T1000 (cell line): Measurements from ENCODE around the gene FXYD1.
"Not testable (repeated sequence)": the region's sequence is repeated elsewhere in the genome, so short reads cannot be mapped to it uniquely, and the experiment has no call there.

Experiments
- DNase-seq: peaks from one replicate; lab custom pipeline; 2025; ENCODE audit warnings: mixed read lengths; lab: John Stamatoyannopoulos, UW

FXYD1 gene

DNA sequence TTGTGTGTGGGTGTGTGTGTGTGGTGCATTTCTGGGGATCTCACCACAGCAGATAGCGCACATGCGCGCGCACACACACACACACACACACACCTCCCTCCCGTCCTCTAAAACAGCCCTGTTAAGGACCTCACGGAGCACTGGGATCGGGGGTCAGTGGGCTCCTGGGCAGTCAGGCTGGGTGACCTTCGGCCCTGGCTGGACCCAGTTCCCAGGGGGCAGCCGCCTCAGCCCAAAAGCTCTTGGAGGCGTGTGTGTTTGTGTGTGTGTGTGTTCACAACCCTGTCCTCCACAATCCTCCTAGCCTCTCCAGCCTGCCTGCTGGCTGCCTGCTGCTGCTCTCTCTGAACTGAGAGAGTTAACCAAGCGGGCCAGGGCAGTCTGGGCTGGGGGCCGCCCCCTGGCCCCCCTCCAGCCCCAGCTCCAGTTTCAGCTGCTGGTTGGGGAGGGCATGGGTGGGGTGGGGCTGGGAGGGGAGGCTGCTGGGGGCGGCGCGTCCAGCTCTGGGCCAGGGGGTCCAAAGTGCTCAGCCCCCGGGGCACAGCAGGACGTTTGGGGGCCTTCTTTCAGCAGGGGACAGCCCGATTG lies at the start of gene FXYD1:
Gene FXYD1 (plus strand): TSS at position 520 of the 588 bp plus-strand sequence. CDS start 1,256 bp downstream, outside the sequence.
- DNase-seq, result no peak

DNA sequence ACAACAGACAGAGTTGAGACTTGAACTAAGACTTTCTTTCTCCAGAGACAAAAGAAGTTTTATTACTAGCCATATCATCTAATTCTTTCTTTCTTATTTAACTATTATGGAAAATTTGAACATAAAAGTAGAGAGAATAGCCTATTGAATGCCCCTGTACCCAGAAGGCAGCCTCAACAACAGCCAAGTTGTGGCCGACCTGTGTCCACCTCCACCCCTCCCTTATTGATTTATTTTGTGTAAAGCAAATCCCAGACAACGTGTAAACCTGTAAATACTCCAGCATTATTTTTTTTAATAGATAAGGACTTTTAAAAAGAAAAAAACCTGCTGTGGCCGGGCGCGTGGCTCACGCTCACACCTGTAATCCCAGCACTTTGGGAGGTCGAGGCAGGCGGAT lies 49.1 kb upstream of the FXYD1 start:
- DNase-seq, result no peak

DNA sequence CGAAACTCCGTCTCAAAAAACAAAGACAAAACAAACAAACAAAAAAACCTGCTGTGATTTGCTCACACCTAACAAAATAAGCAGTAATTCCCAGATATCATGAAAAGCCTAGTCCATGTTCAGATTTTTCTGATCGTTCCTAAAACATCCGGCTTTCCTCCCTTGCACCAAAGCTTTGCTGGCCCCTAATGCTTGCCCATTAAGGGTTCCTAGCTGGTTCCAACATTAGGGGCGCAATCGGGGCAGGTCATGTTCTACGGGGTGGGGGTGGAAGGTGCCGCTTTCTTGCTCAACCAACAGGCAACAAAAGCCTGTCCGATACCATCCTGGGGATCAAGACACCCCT lies 48.5 kb upstream of the FXYD1 start:
- DNase-seq, result no peak

DNA sequence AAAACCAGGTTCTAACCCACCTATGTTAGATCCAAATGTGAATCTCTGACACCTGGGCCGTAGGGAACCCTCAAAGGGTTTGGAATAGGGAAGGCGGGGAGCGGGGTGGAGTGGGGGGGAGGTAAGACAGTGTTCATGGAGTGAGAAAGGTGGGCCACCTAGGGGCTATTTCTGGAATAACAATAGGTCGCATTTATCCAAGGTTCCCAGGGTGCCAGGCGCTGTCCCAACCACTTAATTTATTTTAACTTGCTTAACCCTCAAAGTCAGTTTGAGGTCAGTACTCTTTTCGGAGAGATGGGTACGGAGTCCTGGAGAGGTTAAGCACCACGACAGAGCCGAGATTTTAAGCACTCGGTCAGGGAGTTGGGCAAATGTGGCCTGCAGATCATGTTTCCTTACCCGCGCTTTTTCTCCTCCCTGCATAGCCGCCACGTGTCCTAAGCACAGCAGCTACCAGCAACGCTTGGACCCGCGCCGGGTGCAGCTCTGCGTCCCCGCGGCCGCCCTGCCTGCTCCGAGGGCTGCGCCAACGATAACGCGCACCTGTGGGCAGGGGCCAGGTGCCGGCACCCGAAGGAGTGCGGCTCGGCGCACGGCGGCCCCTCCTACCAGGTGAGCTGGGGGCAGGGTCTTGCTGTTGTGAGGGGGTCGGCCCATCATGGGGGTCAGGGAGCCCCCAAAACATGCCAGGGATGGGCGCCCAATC lies 48.0 kb upstream of the FXYD1 start:
- DNase-seq, result no peak

DNA sequence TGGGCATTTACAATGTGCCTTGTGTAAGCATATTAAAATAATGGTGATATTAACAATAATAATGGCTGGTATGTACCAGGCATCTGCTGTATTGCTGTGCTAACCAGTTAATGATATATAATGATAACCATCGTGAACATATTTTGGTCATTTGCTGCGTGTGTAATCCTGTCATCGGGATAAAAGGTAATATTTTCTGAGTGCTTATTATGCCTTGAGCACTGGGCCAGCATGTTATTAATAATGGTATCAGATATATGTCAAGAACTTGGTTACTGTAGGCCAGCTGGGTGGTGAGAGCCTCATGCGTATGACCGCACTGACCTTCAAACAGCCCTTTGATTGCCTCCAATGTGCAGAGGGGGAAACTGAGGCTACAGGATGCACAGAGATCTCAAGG lies 45.2 kb upstream of the FXYD1 start:
- DNase-seq, result no peak

DNA sequence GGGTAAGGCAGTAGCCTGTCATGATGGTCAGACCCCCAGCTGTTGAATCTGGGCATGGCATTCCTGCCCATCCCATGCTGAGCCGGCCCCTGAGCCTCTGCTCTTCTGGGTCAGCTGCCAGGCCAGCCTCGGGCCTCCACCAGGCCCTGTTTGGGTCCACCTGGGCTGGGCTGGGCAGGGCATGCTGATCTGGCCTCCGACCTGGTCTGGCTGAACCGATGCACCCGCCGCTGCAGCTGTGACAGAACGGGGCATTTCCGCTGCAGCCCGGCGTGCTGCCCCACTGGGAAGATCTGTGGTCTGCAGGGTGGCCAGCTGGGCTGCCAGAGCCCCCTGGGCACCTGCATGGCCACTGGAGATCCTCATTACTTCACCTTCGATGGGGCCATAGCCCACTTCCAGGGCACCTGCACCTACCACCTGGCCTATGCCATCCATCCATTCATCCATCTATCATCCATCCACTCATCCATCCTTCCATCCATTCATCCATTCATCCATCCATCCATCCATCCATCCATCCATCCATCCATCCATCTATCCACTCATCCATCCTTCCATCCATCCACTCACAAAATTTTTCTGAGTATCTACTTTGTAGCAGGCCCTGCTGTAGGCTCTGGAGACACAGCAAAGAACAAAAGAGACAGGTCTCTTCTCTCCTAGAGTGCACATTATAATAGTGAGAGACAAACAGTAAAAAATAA lies 44.5 kb upstream of the FXYD1 start:
- DNase-seq, result no peak

DNA sequence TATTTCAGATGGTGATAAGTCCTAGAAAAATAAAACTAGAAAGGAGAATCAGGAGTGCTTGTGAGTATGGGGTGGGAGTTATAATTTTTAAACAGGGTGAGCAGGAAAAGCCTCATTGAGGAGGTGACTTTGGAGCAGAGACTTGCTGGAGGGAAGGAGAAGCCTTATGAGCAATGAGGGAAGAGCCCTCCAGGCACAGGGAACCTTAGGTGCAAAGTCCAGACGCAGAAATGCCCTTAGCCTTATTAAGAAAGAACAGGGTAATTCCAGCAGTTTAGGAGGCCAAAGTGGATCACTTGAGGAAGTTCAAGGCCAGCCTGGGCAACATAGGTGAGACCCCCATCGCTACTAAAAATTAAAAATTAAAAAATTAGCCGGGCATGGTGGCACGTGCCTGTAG lies 44.0 kb upstream of the FXYD1 start:
- no peak for DNase-seq

DNA sequence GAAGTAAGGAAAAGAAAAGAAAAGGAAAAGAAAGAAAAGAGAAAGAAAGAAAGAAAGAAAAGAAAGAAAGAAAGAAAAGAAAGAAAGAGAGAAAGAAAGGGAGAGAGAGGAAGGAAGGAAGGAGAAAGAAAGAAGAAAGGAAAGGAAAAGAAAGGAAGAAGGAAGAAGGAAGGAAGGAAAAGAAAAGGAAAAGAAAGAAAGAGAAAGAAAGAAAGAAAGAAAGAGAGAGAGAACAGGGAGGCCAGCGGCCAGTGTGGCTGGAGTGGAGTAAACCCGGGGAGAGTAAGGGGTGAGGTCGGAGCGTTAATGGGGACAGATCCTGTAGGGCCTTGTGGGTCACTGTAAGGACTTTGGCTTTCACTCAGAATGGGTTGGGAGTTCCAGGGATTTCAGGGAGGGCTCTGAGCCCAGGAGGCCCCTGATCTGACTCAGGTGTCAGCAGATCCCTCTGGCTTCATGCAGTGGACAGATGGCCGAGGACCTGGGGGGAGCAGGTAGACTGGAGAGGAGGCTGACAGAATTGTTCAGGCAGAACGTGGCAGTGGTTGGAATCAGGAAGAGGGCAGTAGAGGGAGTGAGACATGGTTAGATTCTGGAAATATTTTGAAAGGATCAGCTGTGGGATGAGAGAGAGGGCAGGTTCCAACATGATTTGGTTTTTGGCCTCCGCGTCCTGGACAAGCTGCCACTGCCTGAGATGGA lies 42.8 kb upstream of the FXYD1 start:
- DNase-seq, result no peak

DNA sequence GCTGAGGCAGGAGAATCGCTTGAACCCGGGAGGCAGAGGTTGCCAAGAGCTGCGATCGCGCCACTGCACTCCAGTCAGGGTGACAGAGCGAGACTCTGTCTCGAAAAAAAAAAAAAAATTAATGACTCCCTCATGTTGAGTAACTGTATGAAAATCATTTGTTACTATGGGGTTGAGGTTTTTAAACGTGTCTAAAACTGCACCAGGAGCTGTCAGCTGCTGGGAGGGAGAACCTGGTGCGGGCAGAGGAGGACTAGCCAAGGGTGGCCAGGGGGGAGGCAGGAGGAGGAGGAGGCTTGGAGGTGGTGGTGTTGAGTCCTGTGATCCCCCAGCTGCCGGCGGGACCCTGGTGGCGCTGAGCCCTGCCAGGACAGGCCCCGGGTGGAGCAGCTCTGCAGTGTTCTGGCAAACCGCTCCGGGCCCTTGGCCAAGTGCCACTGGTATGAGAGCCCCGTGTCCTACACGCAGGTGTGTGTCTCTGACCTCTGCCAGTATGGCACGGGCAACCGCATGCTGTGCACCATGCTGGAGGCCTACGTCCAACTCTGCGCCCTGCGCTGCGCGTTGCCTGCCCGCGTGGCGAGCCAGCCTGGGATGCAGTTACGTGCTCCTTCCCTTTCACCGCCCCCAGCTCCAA lies 40.1 kb upstream of the FXYD1 start:
- no peak for DNase-seq

DNA sequence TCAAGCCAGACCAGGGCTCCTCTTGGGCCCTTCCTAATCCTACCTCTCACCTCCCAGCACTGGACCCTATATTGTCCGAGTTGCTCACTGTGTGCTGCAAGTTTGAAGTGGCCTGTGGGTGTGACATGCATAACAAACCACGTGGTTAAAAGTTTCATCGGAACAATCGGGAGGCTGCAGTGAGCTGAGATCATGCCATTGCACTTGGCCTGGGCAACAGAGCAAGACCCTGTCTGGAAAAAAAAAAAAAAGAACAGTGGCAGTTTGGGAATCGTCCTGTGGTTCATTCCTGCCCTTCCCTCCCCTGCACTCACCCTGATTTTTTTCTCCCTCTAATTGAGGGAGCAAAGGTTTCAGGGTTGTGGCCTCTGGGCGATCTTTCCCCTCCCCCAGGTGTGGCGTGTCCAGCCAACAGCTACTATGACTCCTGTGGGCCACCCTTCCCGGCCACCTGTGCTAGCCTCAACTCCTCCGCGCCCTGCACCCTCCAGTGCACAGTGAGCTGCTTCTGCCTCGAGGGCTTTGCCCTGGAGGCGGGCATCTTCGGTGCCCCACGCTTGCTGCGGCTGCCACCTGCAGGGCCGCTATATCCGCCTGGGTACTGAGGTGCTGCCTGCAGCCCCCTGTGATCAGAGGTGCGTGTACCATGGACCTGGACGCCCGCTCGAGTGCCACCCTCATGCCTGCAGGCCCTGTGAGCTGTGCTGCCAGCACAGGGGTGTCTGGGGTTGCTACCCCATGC lies 39.3 kb upstream of the FXYD1 start:
- no peak for DNase-seq

DNA sequence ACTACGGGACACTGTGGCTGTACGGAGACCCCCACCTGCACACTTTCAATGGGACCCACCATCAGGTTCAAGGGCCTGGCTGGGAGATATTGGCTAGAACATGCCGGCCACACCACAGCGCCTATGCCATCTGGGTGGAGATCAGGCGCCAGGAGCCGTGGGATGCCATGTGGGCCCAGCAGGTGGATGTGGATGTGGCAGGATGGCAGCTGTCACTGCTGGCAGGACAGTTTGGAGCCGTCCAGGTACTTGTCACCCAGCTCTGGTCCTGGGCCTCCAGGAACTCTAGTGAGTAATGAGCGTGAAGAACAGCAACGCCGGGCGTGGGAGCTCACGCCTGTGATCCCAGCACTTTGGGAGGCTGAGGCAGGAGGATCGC lies 38.7 kb upstream of the FXYD1 start:
- no peak for DNase-seq

DNA sequence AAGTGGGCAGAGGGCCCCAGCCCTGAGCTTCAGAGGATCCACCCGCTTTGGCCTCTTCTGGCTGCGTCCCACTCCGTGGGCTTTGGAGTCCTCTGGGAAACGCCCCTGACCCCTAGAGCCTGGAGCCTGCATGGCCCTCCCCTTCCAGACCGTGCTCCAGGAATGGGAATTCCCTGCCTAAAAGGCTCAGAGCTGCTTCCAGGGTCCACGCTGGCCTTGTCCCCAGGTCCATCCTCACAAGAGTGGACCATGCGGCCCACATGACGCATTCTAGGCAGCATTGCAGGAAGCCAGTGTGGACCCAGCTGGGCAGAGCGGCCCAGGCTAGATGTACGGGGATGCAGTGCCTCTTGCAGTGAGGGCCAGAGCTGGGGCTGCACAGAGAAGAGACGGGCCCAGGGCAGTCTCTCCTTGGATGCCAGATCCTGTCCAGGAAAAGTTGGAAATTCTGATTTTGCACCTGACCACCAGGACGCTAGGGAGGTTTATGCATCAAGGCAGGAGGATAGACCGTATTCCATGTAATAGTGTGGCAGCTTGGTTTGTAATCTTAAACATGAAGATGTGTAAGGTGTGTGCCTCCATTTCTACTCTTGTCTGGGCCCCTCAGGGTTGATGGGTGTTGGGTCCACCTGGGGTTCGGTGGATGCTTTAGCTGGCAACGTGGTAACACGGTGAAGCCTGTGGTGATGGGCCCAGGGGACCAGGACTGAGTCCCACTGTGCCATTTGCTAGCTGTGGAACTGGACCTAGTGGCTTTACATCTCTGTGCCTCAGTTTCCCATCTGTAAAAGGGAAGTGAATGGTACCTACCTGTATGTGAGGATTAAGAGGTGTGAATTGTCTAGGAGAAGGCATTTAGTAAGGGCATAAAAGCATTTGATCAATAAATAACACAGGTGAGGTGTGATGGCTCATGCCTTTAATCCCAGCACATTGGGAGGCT lies 37.8 kb upstream of the FXYD1 start:
- DNase-seq, result no peak

DNA sequence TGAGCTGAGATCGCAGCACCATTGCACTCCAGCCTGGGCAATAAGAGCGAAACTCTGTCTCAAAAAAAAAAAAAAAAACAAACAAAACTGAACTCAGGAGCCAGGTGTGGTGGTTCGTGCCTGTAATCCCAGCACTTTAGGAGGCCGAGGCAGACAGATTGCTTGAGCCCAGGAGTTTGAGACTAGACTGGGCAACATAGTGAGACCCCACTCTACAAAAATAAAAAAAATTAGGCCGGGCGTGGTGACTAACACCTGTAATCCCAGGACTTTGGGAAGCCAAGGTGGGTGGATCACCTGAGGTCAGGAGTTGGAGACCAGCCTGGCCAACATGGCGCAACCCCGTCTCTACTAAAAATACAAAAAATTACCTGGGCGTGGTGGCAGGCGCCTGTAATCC lies 36.7 kb upstream of the FXYD1 start:
- not testable (repeated sequence) for DNase-seq

DNA sequence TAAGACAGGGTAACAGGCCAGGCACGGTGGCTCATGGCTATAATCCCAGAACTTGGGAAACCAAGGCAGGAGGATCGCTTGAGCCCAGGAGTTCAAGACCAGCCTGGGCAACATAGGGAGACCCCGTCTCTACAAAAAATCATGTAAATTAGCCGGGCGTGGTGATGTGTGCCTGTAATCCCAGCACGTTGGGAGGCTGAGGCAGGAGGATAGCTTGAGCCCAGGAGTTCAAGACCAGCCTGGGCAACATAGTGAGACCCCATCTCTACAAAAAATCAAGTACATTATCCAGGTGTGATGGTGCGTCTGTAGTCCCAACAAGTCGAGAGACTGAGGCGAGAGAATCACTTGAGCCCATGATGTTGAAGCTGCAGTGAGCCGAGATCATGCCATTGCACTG lies 35.0 kb upstream of the FXYD1 start:
- not testable (repeated sequence) for DNase-seq

DNA sequence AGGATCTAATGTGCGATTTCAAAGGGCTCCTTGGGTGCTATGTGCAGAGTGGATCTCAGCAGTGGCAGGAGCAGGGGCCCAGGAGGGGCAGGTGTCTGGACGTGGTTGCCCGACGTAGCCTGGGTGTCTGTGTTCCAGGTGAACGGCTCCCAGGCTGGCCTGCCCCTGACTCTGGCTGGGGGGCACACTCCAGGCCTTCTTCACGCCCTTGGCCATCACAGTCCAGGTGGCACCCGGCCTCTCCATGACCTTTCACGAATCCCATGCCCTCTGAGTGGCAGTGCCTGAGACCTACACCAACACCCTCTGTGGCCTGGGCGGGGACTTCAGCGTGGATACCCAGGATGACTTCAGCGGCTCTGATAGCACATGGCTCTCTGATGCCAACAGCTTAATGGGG lies 34.3 kb upstream of the FXYD1 start:
- DNase-seq, result no peak

DNA sequence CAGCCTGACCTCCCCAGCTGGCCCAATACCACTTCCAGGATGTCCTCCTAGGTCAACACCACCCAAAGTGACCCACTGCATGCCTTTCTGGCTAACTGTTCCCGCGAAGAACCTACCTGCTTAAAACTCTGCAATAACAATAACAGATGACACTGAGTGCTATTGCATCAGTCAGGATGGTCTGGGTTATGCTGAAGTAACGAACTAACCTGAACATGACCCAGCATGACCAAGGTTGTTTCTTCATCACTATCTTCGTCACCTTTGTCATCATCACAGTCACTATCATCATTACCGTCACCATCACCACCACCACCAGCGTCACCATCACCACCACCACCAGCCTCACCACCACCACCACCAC lies 33.6 kb upstream of the FXYD1 start:
- no peak for DNase-seq

DNA sequence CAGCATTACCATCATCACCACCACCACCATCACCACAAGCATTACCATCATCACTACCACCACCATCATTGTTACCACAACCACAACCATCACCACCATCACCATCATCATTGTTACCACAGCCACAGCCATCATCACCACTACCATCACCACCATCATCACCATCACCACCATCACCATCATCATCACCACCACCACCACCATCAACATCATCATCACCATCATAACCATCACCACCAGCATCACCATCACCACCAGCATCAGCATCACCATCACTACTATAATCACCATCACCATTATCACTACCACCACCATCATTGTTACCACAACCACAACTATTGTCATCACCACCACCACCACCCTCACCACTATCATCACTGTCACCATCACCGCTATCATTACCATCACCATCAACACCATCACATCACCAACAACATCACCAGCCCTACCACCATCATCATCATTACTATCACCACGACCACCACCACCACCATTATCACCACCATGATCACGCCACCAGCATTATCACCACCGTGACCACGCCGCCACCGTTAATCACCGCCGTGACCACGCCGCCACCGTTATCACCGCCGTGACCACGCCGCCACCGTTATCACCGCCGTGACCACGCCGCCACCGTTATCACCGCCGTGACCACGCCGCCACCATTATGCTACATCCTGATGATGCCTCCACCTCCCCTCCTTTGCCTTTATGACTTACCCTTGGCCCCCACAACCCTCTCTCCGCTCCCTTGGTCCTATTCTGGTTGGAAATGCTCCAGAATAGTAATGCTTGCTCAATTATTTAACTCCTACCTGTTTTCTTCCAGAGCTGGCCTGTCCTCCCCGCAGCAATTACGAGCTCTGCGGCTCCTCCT lies 33.0 kb upstream of the FXYD1 start:
- DNase-seq, result no peak

DNA sequence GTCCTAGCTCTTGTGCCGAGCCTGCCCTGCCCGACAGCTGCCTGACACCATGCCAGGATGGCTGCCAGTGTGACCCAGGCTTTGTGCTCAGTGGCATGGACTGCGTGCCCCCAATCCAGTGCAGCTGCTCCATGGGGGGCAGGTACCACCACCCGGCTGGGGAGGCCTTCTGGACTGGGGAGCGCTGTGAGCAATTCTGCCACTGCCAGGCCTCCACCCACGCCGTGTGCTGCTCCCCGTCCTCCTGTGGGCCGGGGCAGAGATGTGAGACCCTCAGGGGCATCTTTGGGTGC lies 32.4 kb upstream of the FXYD1 start:
- DNase-seq, result no peak

DNA sequence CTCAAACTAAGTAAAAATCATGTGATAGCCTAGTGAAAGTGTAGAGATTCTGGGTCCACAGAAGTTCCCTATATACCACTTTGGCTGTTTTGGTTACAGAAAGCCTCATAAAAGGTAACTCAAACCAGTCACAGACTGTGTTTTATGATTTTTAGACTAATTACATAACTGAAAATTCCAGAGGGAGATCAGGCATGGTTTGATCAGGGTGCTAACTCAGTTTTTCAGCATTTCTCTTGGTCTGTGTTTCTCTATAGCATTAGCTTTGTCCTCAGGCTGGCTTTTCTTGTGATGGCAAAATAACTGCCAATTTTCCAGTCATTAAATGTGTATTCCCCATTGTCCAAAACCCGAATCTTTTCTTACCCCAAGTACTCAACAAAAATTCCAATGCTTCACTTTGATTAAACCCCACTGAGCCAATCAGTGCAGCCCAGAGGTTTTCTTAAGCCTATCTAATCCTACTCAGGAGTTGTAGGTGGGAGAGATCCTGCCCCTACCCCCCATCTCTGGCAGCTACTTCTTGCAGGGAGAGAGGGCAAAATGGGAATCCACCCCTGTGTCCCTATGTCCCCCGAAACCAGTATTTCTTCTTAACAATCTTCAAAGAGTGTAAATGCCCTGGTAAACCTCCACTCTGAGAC lies 31.6 kb upstream of the FXYD1 start:
- DNase-seq, result no peak
